GM19023 (cell line): ENCODE data around the gene TMC3.

Experiments
- ATAC-seq: cut with Tn5 transposase; IDR thresholded peaks from one replicate; pipeline ENCODE4 v1.9.1; 2021; ENCODE audit warnings: mild to moderate bottlenecking, moderate library complexity; ENCODE audit not compliant: unreplicated experiment

The TMC3 gene

DNA sequence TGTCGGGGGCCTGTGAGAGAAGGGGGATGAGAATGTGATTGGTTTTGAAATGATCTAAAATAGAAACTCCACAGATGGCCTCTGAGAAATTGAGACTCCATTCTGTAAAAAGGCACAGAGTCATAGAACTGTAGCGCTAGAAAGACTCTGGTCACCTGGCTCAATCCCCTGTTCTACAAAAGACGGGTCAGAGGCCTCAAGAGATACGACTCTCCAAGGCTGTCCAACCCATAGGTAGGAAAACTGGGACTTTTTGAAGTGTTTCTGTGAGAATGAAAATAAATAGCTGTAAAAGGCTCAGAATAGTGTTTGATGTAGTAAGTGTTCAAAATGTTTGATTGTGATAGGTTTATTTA is 11.7 kb upstream of the TMC3 start:
- ATAC-seq: no peak

DNA sequence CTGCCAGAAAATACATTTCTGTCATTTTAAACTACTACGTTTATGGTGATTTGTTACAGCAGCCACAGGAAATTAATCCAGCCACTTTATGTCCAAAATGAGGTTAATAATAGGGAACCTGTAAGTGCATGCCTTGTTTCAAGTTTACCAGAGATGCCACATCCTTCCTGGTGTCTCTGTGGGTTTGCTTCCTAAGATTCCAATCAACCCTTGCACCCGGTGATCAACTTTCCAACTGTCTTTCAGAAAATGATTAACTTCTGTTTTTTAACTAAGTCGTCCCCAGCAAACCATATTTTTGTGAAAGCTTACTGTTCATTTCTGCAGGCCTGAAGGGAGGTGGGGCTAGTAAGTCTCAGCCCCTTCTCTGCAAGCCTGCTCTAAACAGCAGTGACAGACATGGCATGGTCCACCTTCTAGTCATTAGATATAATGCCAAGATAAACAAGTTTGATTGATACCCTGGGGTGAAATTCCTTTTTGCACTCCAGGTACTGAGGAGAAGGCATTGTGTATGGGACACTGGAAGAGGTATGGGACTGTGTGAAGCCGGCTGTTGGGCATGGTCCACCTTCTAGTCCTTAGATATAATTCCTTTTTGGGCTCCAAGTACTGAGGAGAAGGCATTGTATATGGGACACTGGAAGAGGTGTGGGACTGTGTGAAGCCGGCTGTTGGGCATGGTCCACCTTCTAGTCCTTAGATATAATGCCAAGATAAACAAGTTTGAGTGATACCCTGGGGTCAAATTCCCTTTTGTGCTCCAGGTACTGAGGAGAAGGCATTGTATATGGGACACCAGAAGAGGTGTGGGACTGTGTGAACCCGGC is 11.1 kb upstream of the TMC3 start:
- ATAC-seq: no peak

DNA sequence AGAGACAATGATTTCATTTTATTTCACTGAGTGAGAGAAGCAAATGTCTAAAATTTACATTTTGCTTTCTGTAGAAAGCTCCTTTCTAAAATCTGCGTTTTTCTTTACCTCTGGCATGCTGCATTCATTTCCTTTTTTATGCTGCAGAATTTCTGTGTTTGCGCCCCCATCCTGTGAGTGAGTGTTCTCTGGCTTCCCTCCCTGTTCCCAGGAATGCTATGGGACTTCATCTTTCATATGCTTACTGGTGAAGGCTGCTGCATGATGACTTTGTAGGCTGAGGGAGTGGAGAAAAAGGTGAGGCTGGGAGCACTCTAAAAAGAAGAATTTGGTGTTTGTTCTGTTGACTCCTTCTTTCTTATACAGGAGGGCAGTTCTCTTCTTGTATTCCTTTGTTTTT is 7.7 kb upstream of the TMC3 start:
- ATAC-seq: no peak

DNA sequence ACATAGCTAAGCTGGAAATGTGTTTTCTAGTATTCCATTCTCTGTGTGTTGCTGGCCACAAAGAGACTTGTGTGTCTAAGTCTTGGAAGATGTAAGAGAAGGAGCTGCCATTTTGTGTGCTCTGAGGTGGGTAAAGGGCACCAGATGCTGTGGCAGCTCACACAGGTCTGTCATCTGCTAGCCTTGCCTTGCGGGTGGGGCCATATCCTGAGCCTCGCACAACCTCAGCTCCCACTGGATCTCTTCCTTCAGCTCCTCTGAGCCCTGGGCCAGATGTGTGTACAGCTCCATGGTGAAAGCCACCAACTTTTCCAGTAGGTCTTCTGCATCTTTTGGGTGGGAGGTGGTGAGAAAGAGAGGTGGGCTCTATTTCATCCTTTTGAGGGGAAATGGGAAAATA is 6.7 kb upstream of the TMC3 start:
- ATAC-seq: no peak

DNA sequence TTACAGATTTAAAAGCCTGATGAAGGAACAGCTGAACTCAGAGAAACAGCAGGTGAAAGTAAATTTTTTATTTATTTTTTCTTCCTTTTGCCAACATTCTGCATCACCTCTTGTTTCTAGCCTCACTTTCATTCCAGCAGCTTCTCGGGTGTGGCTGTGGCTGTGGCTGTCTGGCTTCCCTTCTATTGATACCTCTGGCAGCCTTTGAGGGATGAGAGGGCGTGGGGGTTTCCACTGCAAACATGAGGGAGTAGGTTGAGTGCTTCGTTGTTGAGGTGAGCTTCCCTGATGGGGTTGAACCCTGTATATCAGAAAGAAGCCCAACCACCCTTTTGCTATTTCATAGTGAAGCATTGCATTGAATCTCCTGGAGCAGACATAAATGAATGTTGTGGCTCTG is 6.2 kb upstream of the TMC3 start:
- no peak for ATAC-seq

DNA sequence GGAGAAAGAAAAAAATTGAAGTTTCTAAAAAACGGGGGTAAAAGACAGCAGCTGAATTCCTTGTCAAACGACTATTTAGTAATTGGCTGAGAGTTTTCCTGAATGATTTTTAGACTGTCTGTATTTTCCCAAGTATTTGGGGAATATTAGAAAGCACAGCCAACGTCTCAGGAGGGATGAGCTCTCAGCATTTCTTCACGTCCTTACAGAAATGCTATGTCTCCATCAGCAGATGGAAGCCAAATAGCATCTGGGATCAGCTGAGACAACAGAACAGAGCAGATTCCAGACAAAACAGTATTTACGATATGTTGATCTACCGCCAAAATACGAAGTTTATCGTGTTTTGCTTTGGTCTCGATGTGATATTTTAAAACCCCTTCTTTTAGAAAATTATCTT is 5.3 kb upstream of the TMC3 start:
- no peak for ATAC-seq

DNA sequence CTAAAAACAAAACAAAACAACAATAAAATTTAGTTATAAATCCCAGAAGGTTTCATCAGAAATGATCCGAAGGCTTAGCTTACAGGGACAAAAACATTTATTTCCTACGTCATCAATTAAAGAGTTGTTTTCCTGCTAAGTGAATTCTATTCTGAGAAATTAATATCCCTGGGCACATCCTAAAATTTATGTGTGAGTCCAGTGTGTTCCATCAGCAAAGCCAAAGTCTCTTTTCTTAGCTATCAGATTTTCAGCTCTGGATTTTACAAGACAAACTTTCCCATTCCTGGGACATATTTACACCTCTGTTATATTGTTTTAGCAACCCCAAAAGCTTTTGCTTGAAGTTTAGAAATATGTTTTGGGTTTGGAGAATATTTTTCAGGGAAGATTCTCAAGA is 4.4 kb upstream of the TMC3 start:
- no peak for ATAC-seq

DNA sequence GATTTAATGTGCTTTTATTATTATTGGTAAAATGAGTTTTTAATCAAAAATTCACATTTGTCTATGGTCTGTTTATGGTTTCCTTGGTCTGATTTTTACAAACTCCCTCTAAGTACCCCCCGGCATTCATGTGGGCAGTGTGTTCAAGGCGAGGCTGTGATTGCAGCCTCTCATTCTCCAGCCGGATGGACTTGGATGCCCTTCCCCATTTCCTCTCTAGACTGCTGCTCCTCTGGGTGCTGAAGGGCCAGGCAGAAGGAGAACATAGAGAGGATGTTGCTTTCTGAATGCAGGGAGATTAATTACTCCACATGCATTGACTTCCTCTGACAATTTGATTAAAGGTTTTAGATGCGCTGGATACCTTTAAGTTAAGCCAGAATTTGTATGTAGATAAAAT is 3.9 kb upstream of the TMC3 start:
- no peak for ATAC-seq

DNA sequence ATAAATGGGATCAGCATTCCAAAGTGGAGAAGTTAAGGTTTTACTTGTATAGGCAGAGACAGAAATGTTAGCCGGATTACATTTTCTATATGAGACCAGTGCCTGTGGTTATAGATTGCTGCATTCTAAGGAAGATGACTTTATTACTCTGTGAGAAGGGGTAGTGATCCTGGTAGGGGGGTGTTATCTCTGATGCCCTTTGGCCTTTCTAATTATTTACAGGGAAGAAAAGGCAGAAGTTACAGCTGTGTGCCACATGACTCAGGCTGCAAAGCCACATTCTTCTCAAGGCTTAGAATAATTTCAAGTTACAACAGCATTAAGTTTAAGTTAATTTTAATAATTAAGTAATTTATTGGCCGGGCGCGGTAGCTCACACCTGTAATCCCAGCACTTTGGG is 2.2 kb upstream of the TMC3 start:
- no peak for ATAC-seq

DNA sequence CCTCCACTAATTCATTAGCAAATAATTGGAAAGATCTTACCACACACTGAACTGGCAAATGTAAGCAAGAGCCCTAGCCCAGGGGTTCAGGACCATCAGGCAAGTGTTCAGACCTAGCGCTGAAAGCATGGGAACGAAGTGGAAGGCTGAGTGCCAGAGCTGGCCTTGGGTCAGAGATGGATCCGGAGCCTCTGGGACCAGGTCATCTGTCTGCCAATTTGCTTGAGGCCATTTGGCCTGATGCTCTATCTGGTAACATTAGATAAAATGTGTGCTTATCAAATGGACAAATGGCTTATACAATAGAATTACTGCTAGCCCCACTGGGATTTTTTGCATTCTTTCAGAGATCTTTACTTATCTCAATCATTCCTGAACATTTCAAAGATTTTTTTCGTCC is 1.4 kb upstream of the TMC3 start:
- no peak for ATAC-seq

DNA sequence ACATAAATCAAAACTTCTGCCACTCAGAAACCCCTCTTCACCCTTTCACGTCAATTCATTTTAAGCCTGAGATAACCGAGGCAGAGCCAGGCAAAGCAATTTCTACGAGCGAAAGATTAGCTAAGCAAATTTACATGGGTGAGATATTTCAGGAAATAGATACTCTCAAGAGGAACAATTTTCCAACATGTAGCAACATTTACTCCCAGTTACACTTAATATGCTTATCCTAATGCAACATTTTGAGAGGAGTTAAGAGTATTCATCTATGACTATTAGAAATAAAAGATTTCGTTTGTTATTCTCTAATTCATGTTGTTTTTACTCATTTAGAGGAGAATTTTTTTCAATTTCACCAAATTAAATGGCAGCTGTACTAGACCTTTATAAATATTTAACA is 837 bp downstream of the TMC3 start:
- ATAC-seq: no peak

DNA sequence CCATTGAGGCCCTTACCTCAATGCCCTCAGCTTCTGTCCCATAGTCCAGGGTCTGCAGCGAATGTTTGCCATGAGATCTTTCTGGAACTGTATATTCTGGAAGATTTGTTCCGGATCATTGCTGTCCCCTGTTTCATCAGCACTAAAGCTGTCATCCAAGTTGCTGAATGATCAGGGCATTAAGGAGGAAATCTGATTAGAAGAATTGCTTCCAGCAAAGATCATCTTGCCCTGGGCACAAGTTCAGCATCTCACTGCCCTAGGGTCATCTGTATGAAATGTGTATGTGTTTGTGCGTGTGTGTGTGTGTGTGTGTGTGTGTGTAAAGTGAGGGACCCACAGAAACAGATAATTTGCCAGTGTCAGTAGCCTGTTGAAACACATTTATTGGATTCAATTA is 1.4 kb downstream of the TMC3 start:
- ATAC-seq: no peak

DNA sequence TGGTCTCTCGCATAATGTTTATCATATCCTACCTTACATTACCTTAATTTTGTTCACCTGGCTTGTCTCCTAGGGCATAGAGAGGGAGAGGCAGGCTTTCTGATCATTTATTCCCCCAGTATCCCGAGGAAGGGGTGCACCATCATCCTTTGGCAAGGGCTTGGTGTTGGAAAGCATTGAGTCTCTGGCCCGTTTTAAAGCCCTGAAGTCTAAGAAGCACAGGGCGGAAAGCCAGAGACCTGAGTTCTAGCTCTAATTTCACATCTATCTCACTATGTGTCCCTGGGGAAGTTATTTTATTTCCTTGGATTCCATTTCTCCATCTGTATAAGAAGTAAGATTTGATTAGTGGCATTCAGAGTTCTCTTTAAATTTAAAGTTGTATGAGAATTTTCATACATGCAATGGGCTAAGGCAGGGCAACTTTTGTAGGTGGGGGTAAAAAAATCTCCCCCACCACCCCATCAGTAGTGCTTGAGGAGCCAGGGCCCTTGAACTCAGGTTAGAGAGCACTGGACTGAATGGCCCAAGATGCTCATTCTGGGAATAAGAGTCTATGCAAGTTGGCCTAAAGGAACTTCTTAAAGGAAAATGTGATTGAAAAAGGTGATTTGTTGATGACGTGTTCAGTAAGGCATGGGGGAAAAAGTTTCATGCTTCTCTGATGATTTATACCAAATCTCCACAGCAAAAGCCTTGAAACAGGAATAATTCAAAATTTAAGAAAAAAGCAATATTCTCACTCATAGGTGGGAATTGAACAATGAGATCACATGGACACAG is 10.1 kb downstream of the TMC3 start:
- ATAC-seq: no peak

DNA sequence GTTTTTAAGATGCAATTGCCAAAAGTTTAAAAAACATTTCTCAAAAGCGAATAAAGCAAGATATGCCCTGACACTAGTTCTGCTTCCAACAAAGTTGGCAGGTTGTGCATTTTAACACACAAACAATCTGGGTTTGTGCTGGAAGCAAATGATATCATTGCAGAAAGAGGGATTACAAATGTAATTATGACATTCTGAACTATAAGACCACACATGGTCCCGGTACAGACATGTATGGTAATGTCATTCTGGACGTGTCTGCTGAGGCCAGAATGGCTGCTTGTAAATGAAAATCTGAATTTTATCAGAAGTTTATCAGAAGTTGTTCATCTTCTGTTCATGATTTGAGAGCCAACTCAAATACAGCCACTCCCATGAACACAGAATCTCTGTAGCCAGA is 10.7 kb downstream of the TMC3 start:
- no peak for ATAC-seq

DNA sequence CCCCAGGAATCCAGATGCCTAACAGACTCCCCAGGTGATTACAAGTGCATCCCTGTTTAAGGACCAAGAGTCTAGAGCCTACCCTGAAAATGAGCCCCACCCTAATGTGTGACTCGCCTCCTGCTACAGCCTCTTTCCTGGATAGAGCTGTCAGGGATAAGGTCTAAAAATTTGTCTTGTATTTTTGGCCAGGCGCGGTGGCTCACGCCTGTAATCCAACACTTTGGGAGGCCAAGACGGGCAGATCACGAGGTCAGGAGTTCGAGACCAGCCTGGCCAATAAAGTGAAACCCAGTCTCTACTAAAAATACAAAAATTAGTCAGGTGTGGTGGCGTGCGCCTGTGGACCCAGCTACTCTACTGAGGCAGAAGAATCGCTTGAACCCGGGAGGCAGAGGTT is 11.2 kb downstream of the TMC3 start:
- no peak for ATAC-seq

DNA sequence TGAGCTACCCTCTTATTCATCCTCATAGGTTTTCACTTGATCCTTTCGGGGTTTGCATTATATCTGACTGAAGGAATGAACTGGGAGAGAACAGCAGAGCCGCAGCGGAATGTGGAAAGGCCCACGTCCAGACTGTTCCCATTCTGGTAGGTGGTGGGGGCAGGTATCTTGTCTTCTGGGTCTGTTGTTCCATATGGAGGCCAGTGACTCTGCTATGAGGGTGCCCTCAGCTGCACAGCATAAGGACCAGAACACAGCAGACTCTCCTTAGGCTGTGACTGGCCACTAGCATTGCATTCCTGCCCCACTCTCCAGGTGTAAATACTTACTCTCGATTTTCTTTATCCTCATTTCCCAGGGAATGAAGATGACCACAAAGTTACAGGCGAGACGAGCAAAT is 12.1 kb downstream of the TMC3 start:
- ATAC-seq: no peak

DNA sequence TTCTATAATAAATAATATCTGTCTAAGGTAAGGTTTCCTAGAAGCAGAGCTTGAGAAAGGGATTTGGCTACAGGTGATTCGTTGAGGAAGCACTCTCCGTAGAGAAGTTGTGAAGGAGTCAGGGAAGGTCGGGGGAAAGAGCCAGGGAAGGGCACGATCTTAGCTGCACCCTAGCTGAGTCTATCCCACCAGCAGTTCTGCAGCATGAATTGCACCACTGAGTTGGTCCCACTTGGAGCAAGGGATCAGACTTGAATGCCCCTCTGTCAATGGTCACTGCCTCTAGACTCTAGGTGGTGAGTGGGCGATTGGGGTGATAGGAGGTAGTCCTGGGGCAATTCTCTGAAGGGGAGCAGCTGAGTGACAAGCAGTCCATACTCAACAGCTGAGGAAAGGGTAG is 13.5 kb downstream of the TMC3 start:
- no peak for ATAC-seq

DNA sequence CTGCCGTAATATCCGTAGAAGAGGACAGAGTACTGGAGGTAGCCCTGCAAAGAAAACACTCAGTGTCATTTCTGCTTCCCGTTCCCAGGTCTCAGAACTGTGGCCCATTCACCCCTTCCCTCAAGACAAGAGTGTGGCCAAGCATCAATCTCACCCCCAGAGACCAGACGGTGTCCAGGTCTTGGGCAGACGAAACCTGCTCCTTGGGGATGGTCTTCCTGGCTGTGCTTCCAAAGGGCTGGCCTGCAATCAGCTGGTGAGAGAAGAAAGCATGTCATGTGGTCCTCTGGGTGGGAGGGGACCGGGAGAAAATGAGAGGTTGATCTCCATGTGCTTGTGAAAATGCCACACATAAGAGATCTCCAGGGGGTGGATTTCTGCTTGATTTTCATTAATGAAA is 15.8 kb downstream of the TMC3 start:
- ATAC-seq: no peak

DNA sequence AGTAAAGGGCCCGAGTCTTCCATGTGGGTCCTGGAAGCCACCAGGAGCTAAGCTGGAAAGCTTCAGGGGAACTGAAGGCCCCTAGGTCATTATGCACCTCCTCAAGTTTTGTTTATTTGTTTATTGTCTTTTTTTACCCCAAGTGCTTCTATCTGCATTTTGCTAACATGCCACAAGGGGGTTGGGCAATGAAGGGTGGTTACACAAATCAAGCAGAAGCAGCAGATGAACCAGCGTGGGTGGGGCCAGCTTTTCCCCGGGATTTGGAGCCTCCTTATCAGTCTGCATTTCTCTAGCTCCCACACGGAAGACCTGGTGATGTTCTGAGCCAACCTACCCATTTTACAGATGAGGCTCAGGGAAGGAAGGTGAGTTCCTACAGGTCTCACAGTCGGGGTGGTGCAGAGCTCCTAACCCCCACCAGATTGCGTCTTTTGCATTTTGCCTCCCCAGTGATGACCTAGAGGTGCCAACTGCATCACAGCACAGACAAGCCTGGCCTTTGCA is 16.8 kb downstream of the TMC3 start:
- ATAC-seq: no peak

DNA sequence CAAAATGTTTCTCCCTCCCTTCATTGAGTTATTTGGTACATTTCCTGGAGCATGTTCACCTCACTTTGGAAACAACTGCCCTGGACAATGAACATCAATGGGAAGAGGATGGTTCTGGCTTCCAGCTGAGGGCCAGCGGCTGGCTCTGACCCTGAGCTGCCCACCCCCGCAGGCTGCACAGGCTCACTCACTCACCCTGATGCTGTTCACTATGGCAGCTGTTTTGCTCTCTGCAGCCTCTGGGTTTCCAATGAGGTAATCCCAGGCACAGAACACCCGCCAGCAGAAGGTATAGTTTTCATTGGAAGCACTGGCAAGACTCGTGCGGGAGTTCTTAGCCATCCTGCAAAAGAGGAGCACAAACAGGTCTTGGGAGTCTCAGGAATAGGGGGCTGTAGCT is 17.8 kb downstream of the TMC3 start:
- no peak for ATAC-seq

DNA sequence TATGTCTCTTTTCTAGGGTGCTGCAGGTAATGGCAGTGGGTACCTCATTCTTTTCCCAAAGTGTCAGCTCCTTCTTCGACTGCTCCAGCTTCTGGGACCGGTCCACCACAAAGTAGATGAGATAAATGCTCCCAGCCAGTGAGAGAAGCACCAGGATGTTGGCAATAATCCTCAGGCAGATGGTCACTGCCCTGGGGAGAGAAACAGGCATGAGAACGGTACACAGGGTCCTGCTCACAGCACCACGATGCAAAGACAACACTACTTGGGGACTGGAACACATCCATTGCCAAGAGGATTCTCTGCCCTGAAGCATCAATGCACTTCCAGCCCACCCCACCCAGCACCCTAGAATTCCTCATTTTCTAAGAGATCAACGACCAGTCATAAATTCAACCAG is 22.4 kb downstream of the TMC3 start:
- no peak for ATAC-seq

DNA sequence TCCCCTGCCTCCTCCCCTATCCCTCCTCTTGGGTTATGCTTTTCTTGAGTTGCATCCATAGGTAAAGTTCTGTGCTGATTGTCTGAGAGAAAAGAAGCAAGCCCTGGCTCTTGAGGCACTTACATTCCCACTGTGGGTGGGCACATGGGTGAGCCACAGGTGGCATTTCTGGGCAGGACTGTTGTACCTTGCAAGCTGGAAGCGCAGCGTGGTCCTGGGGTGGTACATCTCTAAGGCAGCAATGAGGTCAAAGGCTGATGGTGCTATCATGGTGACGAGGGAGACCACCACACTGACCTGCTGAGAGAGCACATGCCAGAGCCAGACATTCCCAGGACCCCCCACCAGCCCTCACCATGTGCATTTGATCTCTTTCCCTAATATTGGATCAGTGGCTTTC is 24.7 kb downstream of the TMC3 start:
- no peak for ATAC-seq
